Measurements from ENCODE around the gene ABCC9.
"Not testable (repeated sequence)": the region's sequence is repeated elsewhere in the genome, so short reads cannot be mapped to it uniquely, and the experiment has no call there.

The ABCC9 gene

GRCh38 chr12:21815306-21816062, 125.7 kb downstream of the ABCC9 start:
- DNase-seq (ENCODE audit: low spot score) = no peak

- no peak for DNase-seq (ENCODE audit: low spot score)
Measured at GRCh38 chr12:21814814-21815213, 126.4 kb downstream of the ABCC9 start.

GRCh38 chr12:21814327-21814726, 126.9 kb downstream of the ABCC9 start:
- DNase-seq (ENCODE audit: low spot score) = no peak

GRCh38 chr12:21813751-21814150, 127.5 kb downstream of the ABCC9 start:
- no peak for DNase-seq (ENCODE audit: low spot score)

GRCh38 chr12:21813125-21813524, 128.1 kb downstream of the ABCC9 start:
- no peak for DNase-seq (ENCODE audit: low spot score)

GRCh38 chr12:21812340-21812739, 128.9 kb downstream of the ABCC9 start:
- DNase-seq (ENCODE audit: low spot score) = not testable (repeated sequence)

- no peak for DNase-seq (ENCODE audit: low spot score)
Measured at GRCh38 chr12:21809100-21809499, 132.1 kb downstream of the ABCC9 start.

GRCh38 chr12:21806255-21806654, 135.0 kb downstream of the ABCC9 start:
- no peak for DNase-seq (ENCODE audit: low spot score)

- DNase-seq (ENCODE audit: low spot score) = no peak
Measured at GRCh38 chr12:21801522-21802288, 139.5 kb downstream of the ABCC9 start.

- no peak for DNase-seq (ENCODE audit: low spot score)
Measured at GRCh38 chr12:21800011-21800410, 141.2 kb downstream of the ABCC9 start.

GRCh38 chr12:21797539-21797938, 143.7 kb downstream of the ABCC9 start:
- no peak for DNase-seq (ENCODE audit: low spot score)

GRCh38 chr12:21795648-21796328, 145.4 kb downstream of the ABCC9 start:
- DNase-seq (ENCODE audit: low spot score) = no peak

GRCh38 chr12:21794807-21795595, 146.2 kb downstream of the ABCC9 start:
- DNase-seq (ENCODE audit: low spot score) = not testable (repeated sequence)

GRCh38 chr12:21789687-21790086, 151.5 kb downstream of the ABCC9 start:
- DNase-seq (ENCODE audit: low spot score) = not testable (repeated sequence)

- no peak for DNase-seq (ENCODE audit: low spot score)
Measured at GRCh38 chr12:21788089-21788983, 152.9 kb downstream of the ABCC9 start.

- no peak for DNase-seq (ENCODE audit: low spot score)
Measured at GRCh38 chr12:21786041-21786531, 155.1 kb downstream of the ABCC9 start.

GRCh38 chr12:21782723-21783122, 158.5 kb downstream of the ABCC9 start:
- DNase-seq (ENCODE audit: low spot score) = not testable (repeated sequence)

- DNase-seq (ENCODE audit: low spot score) = no peak
Measured at GRCh38 chr12:21780786-21781185, 160.4 kb downstream of the ABCC9 start.

- DNase-seq (ENCODE audit: low spot score) = no peak
Measured at GRCh38 chr12:21776175-21776574, 165.1 kb downstream of the ABCC9 start.

- no peak for DNase-seq (ENCODE audit: low spot score)
Measured at GRCh38 chr12:21775133-21775820, 165.9 kb downstream of the ABCC9 start.
